Stimulated activated CD4-positive, alpha-beta T cell treated with anti-CD3 and anti-CD28 coated beads, Interleukin-4, amount 100 ng/mL, for 4 hours (primary cell): Measurements from ENCODE around the gene MSL2.
A peak's percentile ranks its signal among the peaks of the same experiment; 100 is the strongest.
"Not testable (repeated sequence)": the region's sequence is repeated elsewhere in the genome, so short reads cannot be mapped to it uniquely, and the experiment has no call there.

ENCODE experiments used
- DNase-seq, 2 experiments: peaks; one replicate each; pipeline ENCODE4 v3.0.0-alpha.2; 2020

Gene MSL2

GRCh38 chr3:136196064-136196400 is at the start of gene MSL2:
MSL2 (minus strand) TSS chr3:136196335; CDS start chr3:136195113, 1,222 bp downstream.
- DNase-seq, result no peak

GRCh38 chr3:136245691-136246090 is 49.6 kb upstream of the MSL2 start:
- DNase-seq, result no peak

GRCh38 chr3:136239094-136239493 is 43.0 kb upstream of the MSL2 start:
- DNase-seq, result no peak

DNA sequence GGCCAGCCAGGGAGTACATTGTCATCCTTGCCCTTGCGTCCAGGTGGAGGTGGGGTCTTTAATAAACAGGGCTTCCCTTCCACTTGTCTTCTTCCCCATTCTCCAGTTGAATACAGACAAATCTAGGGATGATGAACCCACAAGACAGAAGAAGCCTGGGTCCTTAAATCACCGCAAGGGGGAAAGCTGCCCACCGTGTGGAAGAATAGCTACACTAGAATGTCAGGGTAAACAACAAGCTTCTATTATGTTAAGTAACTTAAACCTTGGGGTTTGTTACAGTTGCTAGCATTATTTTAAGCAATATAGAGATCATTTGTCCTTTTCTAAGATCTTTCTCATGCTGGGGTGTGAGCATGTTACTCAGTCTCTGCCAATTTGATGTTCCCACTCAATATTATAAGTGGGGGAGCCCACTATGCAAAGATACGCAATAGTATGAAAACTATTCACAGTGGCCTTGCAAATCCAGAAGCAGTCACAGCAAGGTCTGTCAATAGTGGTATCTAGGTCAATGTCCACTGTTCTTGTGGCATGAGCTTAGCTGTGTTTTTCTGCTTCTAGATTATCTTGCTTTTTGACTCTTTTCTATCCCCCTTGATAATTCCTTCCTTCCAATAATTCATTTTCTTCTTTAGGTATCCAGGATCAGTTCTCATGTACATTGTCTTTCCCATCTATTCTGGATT is 42.0 kb upstream of the MSL2 start:
- DNase-seq, result no peak

- DNase-seq, result no peak
Measured at GRCh38 chr3:136237103-136237502, 41.0 kb upstream of the MSL2 start.

DNA sequence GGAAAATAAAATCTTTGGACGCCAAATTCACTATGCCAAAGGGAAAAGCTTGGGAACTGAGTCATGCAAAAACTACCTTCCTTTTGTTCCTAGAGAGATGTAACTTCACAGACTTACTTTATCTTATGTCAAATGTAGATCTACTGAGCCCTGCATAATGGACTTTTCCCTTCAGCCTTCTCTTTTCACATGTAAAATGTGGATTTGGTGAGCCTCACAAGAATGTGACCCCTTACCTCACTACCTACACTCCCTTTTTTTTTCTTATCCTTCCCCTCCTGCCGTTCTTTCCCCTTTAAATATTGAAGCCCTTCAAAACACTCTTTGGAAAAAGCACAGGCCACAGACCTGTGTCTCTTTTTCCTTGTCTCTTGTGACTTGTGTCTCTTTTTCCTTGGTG is 40.0 kb upstream of the MSL2 start:
- DNase-seq, result no peak

- no peak for DNase-seq
Measured at GRCh38 chr3:136235545-136235944, 39.4 kb upstream of the MSL2 start.

DNA sequence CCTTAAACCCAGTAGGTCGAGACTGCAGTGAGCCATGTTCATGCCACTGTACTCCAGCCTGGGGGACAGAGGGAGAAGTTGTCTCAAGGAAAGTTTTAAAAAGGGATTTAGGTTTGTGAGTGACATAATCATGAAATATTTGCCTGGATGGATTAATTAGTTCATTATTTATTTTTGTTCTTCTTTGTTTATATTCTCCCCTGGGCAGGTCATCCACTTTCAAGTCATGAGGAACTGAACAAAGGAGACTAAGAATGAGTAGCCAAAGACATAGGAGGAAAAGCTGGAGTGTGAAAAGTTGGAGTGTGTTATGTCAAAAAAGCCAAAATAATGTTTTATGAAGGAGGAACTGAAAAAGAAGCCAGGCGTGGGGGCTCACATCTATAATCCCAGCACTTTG is 36.3 kb upstream of the MSL2 start:
- no peak for DNase-seq

- not testable (repeated sequence) for DNase-seq
Measured at GRCh38 chr3:136222746-136223145, 26.6 kb upstream of the MSL2 start.

DNA sequence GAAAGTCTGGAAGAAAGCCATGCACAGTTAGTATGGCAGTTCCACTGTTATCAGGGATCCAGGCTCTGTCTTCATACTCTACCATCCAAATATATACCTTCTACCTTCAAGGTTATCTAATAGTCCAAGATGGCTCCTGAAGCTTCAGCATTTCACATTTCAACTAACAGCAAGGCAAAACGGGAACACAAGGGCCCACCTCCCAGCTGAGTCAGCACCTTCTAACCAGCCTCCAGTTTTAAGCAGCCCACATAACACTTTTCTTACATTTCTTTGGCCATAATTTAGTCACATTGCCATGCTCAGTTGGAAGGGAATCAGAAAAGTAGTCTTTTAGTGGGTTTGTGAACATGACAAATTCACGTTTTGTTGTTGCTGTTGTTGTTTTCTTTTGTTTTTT is 15.4 kb upstream of the MSL2 start:
- no peak for DNase-seq

DNA sequence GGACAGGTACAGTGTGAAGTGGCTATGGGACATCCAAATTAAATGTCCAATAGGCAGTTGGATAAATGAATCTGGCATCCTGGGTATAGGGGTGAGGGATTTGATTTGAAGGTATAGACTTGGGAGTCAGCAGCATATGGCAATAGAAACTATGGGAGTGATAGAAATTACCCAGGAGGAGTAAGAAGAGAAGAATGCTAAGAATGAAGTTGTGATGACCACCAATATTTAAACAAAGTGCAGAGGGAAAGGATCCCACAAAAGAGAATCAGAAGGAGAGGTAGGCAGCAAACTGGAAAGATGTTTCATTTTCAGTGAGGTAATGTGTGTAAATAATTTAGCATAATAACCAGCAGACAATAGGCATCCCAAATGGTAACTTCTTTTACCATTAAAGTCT is 13.8 kb upstream of the MSL2 start:
- no peak for DNase-seq

- DNase-seq, result no peak
Measured at GRCh38 chr3:136207489-136208115, 11.5 kb upstream of the MSL2 start.

DNA sequence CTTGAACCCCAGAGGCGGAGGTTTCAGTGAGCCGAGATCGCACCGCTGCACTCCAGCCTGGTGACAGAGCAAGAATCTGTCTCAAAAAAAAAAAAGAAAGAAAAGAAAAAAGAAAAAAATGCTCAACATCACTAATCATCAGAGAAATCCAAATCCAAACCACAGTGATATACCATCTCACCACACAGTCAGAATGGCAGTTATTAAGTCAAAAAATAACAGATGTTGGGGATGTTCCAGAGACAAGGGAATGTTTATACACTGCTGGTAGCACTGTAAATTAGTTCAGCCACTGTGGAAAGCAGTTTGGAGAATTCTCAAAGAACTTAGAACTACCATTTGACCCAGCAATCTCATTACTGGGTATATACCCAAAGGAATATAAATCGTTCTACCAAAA is 3.1 kb upstream of the MSL2 start:
- not testable (repeated sequence) for DNase-seq

DNA sequence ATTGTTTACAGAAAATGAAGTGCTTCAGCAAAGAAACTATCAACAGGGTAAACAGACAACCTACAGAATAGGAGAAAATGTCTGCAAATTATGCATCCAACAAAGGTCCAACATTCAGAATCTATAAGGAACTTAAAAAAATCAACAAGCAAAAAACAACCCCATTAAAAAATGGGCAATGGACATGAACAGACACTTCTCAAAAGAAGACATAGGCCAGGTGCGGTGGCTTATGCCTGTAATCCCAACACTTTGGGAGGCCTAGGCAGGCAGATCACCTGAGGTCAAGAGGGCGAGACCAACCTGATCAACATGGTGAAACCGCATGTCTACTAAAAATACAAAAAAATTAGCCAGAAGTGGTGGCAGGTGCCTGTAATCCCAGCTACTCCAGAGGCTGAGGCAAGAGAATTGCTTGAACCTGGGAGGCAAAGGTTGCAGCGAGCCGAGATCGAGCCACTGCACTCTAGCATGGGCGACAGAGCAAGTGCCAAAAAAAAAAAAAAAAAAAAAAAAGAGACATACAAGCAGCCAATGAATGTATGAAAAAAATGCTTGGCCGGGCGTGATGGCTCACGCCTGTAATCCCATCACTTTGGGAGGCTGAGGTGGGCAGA is 2.4 kb upstream of the MSL2 start:
- not testable (repeated sequence) for DNase-seq

- no peak for DNase-seq
Measured at GRCh38 chr3:136197159-136197793, 1.1 kb upstream of the MSL2 start.

GRCh38 chr3:136196401-136197158 is 445 bp upstream of the MSL2 start:
- DNase-seq, result peak; percentile 100

DNA sequence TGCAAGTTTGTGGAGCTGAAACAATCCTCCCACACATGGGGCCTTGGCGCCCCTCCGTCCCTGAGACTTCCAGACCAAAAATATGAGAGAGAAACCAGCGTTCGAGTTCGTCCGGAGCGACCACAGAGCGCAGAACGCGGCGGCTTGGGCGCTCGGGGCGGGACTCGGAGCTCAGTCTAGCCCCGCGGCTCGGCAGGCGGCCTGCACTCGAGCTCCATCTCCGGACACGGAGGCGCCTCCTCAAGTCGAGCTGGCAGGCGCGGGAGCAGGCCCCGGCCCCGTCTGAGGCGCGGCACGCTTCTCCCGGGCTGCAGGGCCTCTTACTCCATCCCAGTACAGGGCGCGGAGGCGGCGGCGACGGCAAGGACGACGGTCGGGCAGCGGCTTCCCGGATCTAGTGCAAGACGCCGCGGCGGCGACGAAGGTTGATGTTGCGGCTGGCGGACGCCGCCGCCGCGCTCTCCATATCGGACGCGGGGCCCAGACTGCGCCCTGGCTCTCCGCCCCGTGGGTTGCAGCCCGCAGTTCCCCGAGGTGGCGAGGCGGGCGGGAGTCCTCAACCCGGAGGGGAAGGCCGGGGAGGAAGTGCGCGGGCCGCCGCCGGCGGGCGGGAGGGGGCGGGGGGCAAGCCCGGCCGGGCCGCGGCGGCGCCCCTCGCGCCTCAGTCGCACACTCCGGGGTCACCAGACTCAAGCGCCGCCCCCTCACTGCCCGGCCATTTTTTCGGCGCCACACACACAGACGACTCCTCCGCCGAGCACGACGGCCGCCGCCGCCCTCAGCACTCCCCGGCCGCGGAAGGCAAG is 674 bp downstream of the MSL2 start:
- DNase-seq, result peak; percentile 65 to 68

DNA sequence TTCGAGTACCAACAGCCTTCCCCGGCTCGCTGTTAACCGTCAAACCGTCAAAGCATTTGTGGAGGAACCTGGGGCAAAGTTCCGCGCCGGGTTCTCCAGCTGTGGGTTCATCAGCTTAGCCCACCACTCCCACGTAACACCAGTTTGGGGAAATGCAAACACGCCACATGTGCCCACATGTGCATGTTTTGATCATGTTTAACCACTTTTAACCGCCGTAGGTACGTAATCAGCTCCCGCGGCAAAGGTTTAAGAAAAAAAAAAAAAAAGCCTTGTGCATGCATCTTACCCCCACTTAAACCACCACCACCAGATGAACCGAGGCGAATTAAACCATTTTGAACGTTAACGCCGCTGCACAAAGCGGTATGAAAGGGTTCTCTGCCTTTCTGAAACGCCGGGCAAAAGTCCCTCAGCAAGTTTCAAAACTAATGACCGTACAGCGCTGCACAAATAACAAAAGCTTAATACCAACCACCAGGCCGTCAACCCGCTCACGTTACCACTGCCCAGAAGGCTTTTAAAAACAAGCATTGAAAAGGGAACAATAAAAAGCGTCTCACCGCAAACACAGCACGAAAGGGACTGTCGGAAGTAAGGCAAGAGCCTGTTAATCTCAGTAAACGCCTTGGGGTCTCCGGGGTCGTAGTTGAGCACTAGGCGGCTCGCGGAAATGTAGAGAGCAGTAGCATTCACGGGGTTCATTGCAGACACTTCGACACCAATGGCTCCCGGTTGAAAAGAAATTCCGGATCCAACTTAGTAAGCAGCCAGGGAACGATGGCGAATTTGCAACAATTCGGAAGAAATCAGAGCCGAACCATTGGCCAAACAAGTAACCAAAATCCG is 1.5 kb downstream of the MSL2 start:
- DNase-seq, result peak; percentile 43 to 75

GRCh38 chr3:136193278-136194054 is 2.7 kb downstream of the MSL2 start:
- DNase-seq, result no peak

DNA sequence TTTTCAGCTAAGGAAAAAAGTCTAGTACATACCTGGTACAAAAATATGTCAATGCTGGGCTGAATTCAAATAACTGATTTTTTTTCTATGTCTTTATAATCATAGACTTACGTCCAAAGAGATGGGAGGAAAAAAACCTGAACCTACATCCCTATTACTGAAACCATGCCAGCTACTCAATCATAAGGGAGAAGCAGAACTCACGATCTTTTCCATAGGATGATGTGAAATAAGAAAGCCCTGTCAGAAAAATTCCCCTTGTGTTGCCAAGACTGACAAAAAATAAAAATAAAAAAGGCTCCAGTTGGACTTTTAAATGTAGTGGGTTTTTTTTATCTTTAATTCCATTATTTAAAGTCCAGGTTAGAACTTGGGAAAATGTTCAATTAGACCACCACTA is 3.3 kb downstream of the MSL2 start:
- DNase-seq, result no peak

DNA sequence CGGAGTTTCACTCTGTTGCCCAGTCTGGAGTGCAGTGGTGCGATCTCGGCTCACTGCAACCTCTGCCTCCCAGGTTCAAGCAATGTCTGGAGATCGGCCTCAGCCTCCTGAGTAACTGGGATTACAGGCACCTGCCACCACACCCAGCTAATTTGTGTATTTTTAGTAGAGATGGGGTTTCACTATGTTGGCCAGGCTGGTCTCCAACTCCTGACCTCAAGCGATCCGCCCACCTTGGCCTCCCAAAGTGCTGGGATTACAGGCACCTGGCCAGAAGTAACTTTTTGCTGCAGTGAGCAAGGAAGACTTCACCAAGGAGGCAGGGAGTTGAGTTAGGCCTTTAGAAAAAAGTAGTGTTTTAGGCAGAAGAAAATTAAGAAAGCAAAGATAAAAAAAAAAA is 3.9 kb downstream of the MSL2 start:
- not testable (repeated sequence) for DNase-seq
